CD4-positive, alpha-beta memory T cell (primary cell): ENCODE measurements around the gene PRMT1. TPM values are rescaled to one million over a fixed set of nuclear protein-coding genes. Genes with fewer than 3 reads are reported as not detected.

Experiments
- CTCF ChIA-PET: fragments of 350-600 bp; sonication (Branson Sonifier 250); formaldehyde crosslinking; loops from one replicate; lab custom pipeline; 2021; ENCODE audit warnings: inconsistent platforms; ENCODE audit not compliant: partially characterized antibody; lab: Charles Lee
- POLR2A ChIA-PET: fragments of 350-600 bp; sonication (Branson Sonifier 250); formaldehyde crosslinking; loops from one replicate; lab custom pipeline; 2021; ENCODE audit not compliant: partially characterized antibody; lab: Charles Lee
- DNase-seq, 5 donors: peaks; one replicate each; pipeline versions ENCODE4 v3.0.0 to v3.0.0-alpha.2; 2020 to 2022; ENCODE audit warnings: mixed read lengths in 1 of 5
- H3K27ac ChIP-seq: one replicate; pipeline ENCODE4 v1.7.0; 2013; ENCODE audit warnings: low read depth, low read length
- H3K27me3 ChIP-seq: 2 replicates; pipeline ENCODE4 v1.7.0; 2013; ENCODE audit warnings: mild to moderate bottlenecking, low read length, moderate library complexity; ENCODE audit not compliant: insufficient read depth
- H3K36me3 ChIP-seq: 2 replicates; pipeline ENCODE4 v1.7.0; 2013; ENCODE audit warnings: mild to moderate bottlenecking, low read length, moderate library complexity; ENCODE audit not compliant: insufficient read depth
- H3K4me1 ChIP-seq: 2 replicates; pipeline ENCODE4 v1.7.0; 2013; ENCODE audit warnings: mild to moderate bottlenecking, low read length, moderate library complexity; ENCODE audit not compliant: insufficient read depth
- H3K4me3 ChIP-seq, 2 donors: one replicate each; pipeline ENCODE4 v1.7.0; 2013; ENCODE audit warnings: low read length in 2 of 2, mild to moderate bottlenecking in 1 of 2
- H3K9me3 ChIP-seq, 2 donors: one replicate each; pipeline ENCODE4 v1.7.0; 2013; ENCODE audit warnings: low read length in 2 of 2, control low read depth in 1 of 2; ENCODE audit not compliant: control insufficient read depth in 1 of 2
- H3K27ac Mint-ChIP-seq, 7 donors: one replicate each; pipeline ENCODE4 v1.8.0; 2020 to 2021; ENCODE audit warnings: mixed read lengths in 7 of 7, mild to moderate bottlenecking in 6 of 7, inconsistent platforms in 3 of 7, moderate library complexity in 3 of 7
- H3K27me3 Mint-ChIP-seq, 2 donors: one replicate each; pipeline ENCODE4 v1.8.0; 2020 to 2021; ENCODE audit warnings: mixed read lengths in 2 of 2
- H3K36me3 Mint-ChIP-seq, 2 donors: one replicate each; pipeline ENCODE4 v1.8.0; 2020 to 2021; ENCODE audit warnings: mixed read lengths in 2 of 2, inconsistent platforms in 1 of 2, mild to moderate bottlenecking in 1 of 2
- H3K4me1 Mint-ChIP-seq, 4 donors: one replicate each; pipeline ENCODE4 v1.8.0; 2020 to 2021; ENCODE audit warnings: mixed read lengths in 4 of 4, mild to moderate bottlenecking in 1 of 4
- H3K4me3 Mint-ChIP-seq, 8 donors: one replicate each; pipeline ENCODE4 v1.8.0; 2020 to 2021; ENCODE audit warnings: mixed read lengths in 8 of 8, mild to moderate bottlenecking in 7 of 8, moderate library complexity in 6 of 8, inconsistent platforms in 3 of 8
- H3K9me3 Mint-ChIP-seq, 8 donors: one replicate each; pipeline ENCODE4 v1.8.0; 2020 to 2021; ENCODE audit warnings: mixed read lengths in 8 of 8, mild to moderate bottlenecking in 5 of 8, inconsistent platforms in 3 of 8, moderate library complexity in 1 of 8
- intact Hi-C: fragments of 100-400 bp; cut with micrococcal nuclease; formaldehyde crosslinking; loops from one replicate; pipeline ENCODE4 v1.15.1; 2023
- polyA plus RNA-seq, 2 donors: library from polyadenylated mRNA; unstranded; fragments of 300-500 nt; fragmentation: Illumina TruSeq; gene quantifications; one replicate each; pipeline ENCODE4 v1.2.3, GENCODE V29; 2021
- total RNA-seq, 2 experiments: library from RNA; stranded (reverse); gene quantifications; one replicate each; pipeline ENCODE4 v1.2.3, GENCODE V29; 2021

Gene PRMT1
- total and polyA plus RNA-seq, 4 experiments from 2014 or later = 76.6 to 213 (median 116) TPM

- no peak overlapping the region for H3K27ac ChIP-seq
- intact Hi-C loops = no loop called here
- H3K27me3 ChIP-seq = no peaks in the 10 kb centered on the region
- POLR2A ChIA-PET = no interaction called here
- H3K9me3 ChIP-seq = no peaks in the 10 kb centered on the region
- H3K9me3 Mint-ChIP-seq = no peaks in the 10 kb centered on the region
- peak in 1 of 5 donors; percentile 24 for DNase-seq
- H3K4me3 ChIP-seq = no peak overlapping the region
- H3K4me1 Mint-ChIP-seq = peaks cover 0 to 10% (median 6%) of the 10 kb centered on the region in 4 donors
- H3K4me1 ChIP-seq = no peaks in the 10 kb centered on the region
- peaks cover 50% of the 10 kb centered on the region for H3K36me3 ChIP-seq
- peak overlapping the region in 1 of 7 donors; percentile 27 for H3K27ac Mint-ChIP-seq
- H3K27me3 Mint-ChIP-seq = no peaks in the 10 kb centered on the region
- CTCF ChIA-PET = no interaction called here
- H3K36me3 Mint-ChIP-seq = peaks cover 13 to 46% of the 10 kb centered on the region in 2 donors
- no peak overlapping the region for H3K4me3 Mint-ChIP-seq
Observed at GRCh38 chr19:49651029-49651819, 25.8 kb upstream of the PRMT1 start.

- H3K4me3 Mint-ChIP-seq = no peak overlapping the region
- H3K4me1 Mint-ChIP-seq = peaks cover 0 to 6% (median 2%) of the 10 kb centered on the region in 4 donors
- no peaks in the 10 kb centered on the region for H3K9me3 Mint-ChIP-seq
- peak in 1 of 5 donors; percentile 8 for DNase-seq
- H3K27ac Mint-ChIP-seq = no peak overlapping the region
- H3K9me3 ChIP-seq = no peaks in the 10 kb centered on the region
- no peak overlapping the region for H3K27ac ChIP-seq
- H3K27me3 Mint-ChIP-seq = no peaks in the 10 kb centered on the region
- H3K36me3 Mint-ChIP-seq = peaks cover 13 to 46% of the 10 kb centered on the region in 2 donors
- no peaks in the 10 kb centered on the region for H3K27me3 ChIP-seq
- no peaks in the 10 kb centered on the region for H3K4me1 ChIP-seq
- CTCF ChIA-PET = no interaction called here
- POLR2A ChIA-PET = interaction anchor here (5.5 kb wide), 1 partner anchor 13 kb away, joined by 30 read pairs; the partner anchor contains the start of genes BCL2L12 and IRF3
- no peak overlapping the region for H3K4me3 ChIP-seq
- intact Hi-C loops = no loop called here
- peaks cover 50% of the 10 kb centered on the region for H3K36me3 ChIP-seq
Observed at GRCh38 chr19:49651820-49652550, 25.1 kb upstream of the PRMT1 start.

DNA sequence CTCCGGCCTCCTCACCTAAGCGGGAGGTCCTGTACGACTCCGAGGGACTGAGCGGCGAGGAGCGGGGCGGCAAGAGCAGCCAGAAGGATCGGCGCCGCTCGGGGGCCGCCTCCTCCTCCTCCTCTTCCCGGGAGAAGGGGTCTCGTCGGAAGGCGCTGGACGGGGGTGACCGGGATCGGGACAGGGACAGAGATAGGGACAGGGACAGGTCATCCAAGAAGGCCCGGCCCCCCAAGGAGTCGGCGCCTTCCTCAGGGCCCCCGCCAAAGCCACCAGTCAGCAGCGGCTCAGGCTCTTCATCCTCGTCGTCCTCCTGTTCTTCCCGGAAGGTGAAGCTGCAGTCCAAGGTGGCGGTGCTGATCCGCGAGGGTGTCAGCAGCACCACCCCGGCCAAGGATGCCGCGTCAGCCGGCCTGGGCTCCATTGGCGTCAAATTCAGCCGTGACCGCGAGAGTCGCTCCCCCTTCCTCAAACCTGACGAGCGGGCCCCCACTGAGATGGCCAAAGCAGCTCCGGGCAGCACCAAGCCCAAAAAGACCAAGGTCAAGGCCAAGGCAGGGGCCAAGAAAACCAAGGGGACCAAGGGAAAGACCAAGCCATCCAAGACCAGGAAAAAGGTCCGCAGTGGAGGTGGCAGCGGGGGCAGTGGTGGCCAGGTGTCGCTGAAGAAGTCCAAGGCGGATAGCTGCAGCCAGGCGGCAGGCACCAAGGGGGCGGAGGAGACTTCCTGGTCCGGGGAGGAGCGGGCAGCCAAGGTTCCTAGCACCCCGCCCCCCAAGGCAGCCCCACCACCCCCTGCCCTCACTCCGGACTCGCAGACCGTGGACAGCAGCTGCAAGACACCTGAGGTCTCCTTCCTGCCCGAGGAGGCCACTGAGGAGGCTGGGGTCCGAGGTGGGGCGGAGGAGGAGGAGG, 24.3 kb upstream of the PRMT1 start:
- Mint-ChIP-seq H3K4me1 (peaks cover 0 to 9% (median under 1%) of the 10 kb centered on the region in 4 donors), H3K27me3 (no peaks in the 10 kb centered on the region), H3K9me3 (no peaks in the 10 kb centered on the region), H3K27ac (peak overlapping the region in 1 of 7 donors; percentile 51), H3K4me3 (no peak overlapping the region), H3K36me3 (peaks cover 13 to 43% of the 10 kb centered on the region in 2 donors)
- Histone ChIP-seq H3K9me3 (no peaks in the 10 kb centered on the region), H3K36me3 (peaks cover 52% of the 10 kb centered on the region), H3K27ac (no peak overlapping the region), H3K4me3 (no peak overlapping the region), H3K27me3 (no peaks in the 10 kb centered on the region), H3K4me1 (no peaks in the 10 kb centered on the region)
- POLR2A ChIA-PET = interaction anchor here (5.5 kb wide), 1 partner anchor 12 kb away, joined by 30 read pairs; the partner anchor contains the start of genes BCL2L12 and IRF3
- CTCF ChIA-PET = interaction anchor here (0.9 kb wide), 1 partner anchor 20 kb away, joined by 4 read pairs; no protein-coding TSS in a partner anchor
- intact Hi-C loops = no loop called here
- peak in 1 of 5 donors; percentile 39 for DNase-seq

GRCh38 chr19:49653466-49653806, 23.6 kb upstream of the PRMT1 start:
- no peak overlapping the region for H3K4me3 Mint-ChIP-seq
- peaks cover 55% of the 10 kb centered on the region for H3K36me3 ChIP-seq
- no peaks in the 10 kb centered on the region for H3K9me3 ChIP-seq
- peaks cover 13 to 42% of the 10 kb centered on the region in 2 donors for H3K36me3 Mint-ChIP-seq
- ChIA-PET POLR2A (interaction anchor here (5.5 kb wide), 1 partner anchor 11 kb away, joined by 30 read pairs; the partner anchor contains the start of genes BCL2L12 and IRF3), CTCF (interaction anchor here (0.9 kb wide), 1 partner anchor 19 kb away, joined by 4 read pairs; no protein-coding TSS in a partner anchor)
- H3K4me1 ChIP-seq = no peaks in the 10 kb centered on the region
- no peaks in the 10 kb centered on the region for H3K27me3 ChIP-seq
- no peak overlapping the region for H3K27ac ChIP-seq
- peaks cover 0 to 9% (median under 1%) of the 10 kb centered on the region in 4 donors for H3K4me1 Mint-ChIP-seq
- H3K9me3 Mint-ChIP-seq = no peaks in the 10 kb centered on the region
- H3K27ac Mint-ChIP-seq = peak overlapping the region in 1 of 7 donors; percentile 40
- H3K4me3 ChIP-seq = no peak overlapping the region
- no peak for DNase-seq
- intact Hi-C loops = no loop called here
- H3K27me3 Mint-ChIP-seq = no peaks in the 10 kb centered on the region

GRCh38 chr19:49654581-49654980, 22.5 kb upstream of the PRMT1 start:
- intact Hi-C loops = no loop called here
- no peaks in the 10 kb centered on the region for H3K27me3 Mint-ChIP-seq
- H3K4me3 Mint-ChIP-seq = no peak overlapping the region
- POLR2A ChIA-PET = interaction anchor here (1.1 to 5.5 kb wide), 2 partner anchors 10 to 11 kb away, joined by 3 to 30 read pairs; partner anchors contain the start of genes BCL2L12 and IRF3
- H3K4me3 ChIP-seq = no peak overlapping the region
- H3K4me1 Mint-ChIP-seq = peaks cover 2 to 6% (median 3%) of the 10 kb centered on the region in 4 donors
- peak overlapping the region in 3 of 7 donors; percentile 37 to 75 (median 42) for H3K27ac Mint-ChIP-seq
- no peaks in the 10 kb centered on the region for H3K9me3 ChIP-seq
- peaks cover 6% of the 10 kb centered on the region for H3K4me1 ChIP-seq
- H3K36me3 ChIP-seq = peaks cover 67% of the 10 kb centered on the region
- no peak overlapping the region for H3K27ac ChIP-seq
- H3K9me3 Mint-ChIP-seq = no peaks in the 10 kb centered on the region
- H3K36me3 Mint-ChIP-seq = peaks cover 9 to 47% of the 10 kb centered on the region in 2 donors
- CTCF ChIA-PET = interaction anchor here (1.5 to 2.8 kb wide), 2 partner anchors 11 to 18 kb away, joined by 5 to 7 read pairs; no protein-coding TSS in a partner anchor
- peak in 1 of 5 donors; percentile 25 for DNase-seq
- H3K27me3 ChIP-seq = no peaks in the 10 kb centered on the region
